Measurements from ENCODE around the gene C3orf85. TPM values are rescaled to one million over a fixed set of nuclear protein-coding genes. Genes with fewer than 3 reads are reported as not detected.

The C3orf85 gene
- total RNA-seq, 2 donors from 2014 or later: not detected

Other genes starting within 250 kb of the C3orf85 start
- gene GUCA1C, start 182.8 kb upstream of the C3orf85 start, total RNA-seq: not detected
- not detected for gene MORC1, start 18.6 kb upstream of the C3orf85 start, total RNA-seq
- not detected for gene DPPA2, start 179.8 kb downstream of the C3orf85 start, total RNA-seq
- not detected for gene DPPA4, start 200.8 kb downstream of the C3orf85 start, total RNA-seq

Measured in posterior vena cava (tissue), 2 donors.